GM11168 (cell line): ENCODE results near the gene RIPPLY3.
"Not testable (repeated sequence)": the region's sequence is repeated elsewhere in the genome, so short reads cannot be mapped to it uniquely, and the experiment has no call there.

ENCODE experiments used
- in situ Hi-C: fragments of 300-500 bp; cut with MboI; formaldehyde crosslinking; loops from one replicate; pipeline ENCODE4 v1.12.0; 2022; ENCODE audit warnings: low sequenced_read_pairs; ENCODE audit not compliant: unreplicated experiment

The RIPPLY3 gene

DNA sequence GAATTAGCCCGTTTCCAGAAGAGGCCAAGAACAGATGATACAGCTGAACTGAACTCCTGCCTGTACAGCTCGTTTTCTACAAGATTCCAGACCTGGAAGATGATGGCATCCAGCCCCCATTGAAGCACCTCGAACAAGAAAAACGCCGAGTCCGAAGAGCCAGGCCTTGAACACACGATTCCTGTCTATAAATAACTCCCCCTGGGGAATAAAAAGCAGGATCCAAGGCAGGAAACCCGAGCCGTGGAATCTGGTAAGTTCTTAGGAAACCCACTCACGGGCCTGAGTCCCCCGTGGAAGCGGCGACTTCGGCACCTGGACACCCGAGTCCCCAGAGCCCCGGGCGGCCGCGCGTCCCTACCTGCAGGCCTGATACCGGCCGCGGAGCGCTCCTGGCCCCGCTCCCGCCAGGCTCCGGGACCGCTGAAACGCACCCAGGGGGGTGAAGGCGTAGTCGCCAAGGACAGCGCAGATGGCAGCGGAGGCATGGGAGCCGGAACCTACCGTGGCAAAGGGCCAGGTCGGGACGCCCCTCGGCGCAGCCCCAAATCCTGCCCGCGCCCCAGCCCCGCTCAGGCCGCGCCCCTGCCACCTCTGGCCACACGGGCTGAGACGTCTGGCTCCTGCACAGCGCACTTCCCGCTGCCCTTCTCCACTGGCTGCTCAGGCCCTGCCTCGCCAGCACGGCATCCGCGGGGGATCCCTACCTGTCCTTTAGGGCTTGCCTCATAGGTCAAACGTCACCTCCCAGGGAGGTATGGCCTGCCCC, 26.0 kb upstream of the RIPPLY3 start:
- in situ Hi-C loops: no loop called here

DNA sequence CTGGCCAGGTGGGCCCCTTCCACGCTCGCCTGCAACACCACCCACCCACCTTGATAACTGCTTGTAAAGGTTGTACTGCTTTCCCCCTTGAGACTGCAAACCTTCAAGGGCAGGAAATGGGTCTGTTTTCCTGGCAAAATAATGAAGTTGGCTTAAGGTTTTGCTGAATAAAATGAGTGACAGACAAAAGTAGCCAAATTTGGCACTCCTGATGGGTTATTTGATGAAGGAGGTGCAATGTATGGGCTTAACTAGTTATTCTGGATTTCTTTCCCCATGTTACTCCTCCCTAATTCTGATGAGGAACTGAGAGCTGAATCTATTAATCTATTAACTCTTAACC, 25.5 kb upstream of the RIPPLY3 start:
- in situ Hi-C loops: no loop called here

DNA sequence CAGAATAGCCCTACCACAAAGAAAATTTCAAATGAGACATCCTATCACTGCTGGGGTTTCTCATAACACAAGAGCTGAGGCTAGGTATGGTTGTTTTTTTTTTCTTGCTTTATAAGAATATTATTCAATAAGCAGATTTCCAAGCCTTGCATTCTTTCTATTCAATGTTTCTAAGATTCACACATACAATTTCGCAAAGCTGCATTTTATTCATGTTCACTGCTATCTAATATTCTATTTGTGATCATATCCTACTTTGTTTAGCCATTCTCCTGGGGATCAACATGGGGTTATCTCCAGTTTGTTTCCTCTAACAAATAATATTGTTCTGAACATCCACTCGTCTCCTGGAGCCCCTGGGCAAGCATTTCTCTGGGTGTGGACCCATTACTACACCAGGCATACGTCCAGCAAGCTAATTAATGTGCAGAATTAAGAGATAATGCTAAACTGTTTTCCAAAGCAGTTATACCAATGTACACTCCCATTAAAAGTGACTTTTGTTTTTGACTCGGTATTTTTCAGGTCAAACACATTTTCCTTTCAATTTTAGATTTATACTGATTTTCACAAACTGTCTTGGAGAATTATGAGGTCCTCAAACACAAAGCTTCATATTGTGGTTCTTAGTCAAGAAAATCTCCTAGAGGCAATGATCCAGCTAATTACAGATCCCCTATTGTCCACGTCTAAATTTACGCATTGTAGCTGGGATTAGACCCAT, 24.4 kb upstream of the RIPPLY3 start:
- in situ Hi-C loops: no loop called here

- in situ Hi-C loops: no loop called here
These were observed 20.5 kb upstream of the RIPPLY3 start for GRCh38 chr21:36985751-36986594.

- in situ Hi-C loops: no loop called here
These were observed 18.7 kb upstream of the RIPPLY3 start for GRCh38 chr21:36987845-36988244.

DNA sequence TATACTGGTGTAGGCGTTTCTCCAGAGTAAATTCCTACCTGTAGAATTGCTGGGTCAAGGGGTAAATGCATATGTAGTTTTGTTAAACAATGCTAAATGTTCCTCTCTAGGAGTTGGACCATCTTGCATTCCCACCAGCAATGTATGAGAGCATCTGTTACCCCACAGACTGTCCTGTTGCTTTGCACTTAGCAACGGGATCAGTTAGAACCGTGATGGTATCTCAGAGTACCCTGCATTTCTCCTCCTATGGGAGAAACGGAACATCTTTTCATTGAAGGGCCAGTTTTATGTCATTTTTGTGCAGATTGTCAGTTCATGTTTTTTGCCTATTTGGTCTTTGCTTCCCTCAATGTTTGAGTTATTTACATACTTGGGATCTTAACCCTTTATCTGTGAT, 18.0 kb upstream of the RIPPLY3 start:
- in situ Hi-C loops: no loop called here

DNA sequence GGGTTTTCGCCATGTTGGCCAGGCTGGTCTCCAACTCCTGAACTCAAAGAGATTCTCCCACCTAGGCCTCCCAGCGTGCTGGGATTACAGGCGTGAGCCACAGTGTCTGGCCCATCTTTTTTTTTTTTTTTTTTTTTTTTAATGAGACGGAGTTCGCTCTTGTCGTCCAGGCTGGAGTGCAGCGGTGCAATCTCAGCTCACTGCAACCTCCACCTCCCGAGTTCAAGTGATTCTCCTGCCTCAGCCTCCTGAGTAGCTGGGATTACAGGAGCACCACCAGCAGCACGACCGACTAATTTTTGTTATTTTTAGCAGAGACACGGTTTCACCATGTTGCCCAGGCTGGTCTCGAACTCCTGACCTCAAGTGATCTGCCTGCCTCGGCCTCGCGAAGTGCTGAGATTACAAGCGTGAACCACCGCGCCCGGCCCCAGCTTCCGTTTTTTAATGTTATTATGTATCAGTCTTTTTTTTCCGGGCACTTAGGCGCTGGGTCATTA, 17.3 kb upstream of the RIPPLY3 start:
- in situ Hi-C loops: not testable (repeated sequence)

DNA sequence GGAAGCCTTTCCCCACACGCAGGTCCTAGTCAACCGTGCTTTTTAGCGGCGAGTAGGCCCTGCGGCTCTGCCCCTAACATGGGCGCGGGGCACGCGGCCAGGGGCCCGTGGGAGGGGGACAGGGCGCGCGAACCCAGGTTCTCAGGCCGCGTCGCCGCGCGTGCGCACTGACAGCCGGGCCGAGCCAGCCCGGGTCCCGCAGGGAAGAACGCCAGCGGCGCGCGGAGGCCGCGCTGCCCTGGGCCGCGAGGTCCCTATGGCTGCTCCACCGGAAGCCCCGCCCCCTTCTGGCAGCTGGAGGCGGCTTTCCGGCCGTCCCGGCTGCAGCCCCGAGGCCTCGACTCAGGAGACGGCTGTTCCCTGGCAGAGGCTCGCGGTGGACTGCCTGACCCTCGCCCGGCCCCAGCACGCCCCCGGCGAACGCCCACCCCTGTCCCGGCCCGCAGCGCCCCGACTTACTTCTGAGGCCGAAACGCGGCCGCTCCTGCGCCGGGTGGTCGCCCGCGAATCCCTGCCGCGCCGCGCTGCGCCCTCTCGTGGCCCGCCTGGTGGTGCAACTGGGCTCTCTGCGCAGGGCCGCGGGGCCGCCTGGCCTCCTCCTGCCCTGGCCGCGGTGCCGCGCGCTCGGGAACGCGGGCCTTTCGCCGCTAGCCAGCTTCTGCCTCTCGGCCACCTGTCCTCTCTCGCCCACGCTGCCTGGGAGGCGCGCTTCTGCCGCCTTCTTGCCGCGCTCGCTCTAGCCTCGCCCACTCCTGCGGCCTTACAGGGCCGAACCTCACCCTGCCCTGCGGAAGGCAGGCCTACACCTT, 16.6 kb upstream of the RIPPLY3 start:
- in situ Hi-C loops: no loop called here

DNA sequence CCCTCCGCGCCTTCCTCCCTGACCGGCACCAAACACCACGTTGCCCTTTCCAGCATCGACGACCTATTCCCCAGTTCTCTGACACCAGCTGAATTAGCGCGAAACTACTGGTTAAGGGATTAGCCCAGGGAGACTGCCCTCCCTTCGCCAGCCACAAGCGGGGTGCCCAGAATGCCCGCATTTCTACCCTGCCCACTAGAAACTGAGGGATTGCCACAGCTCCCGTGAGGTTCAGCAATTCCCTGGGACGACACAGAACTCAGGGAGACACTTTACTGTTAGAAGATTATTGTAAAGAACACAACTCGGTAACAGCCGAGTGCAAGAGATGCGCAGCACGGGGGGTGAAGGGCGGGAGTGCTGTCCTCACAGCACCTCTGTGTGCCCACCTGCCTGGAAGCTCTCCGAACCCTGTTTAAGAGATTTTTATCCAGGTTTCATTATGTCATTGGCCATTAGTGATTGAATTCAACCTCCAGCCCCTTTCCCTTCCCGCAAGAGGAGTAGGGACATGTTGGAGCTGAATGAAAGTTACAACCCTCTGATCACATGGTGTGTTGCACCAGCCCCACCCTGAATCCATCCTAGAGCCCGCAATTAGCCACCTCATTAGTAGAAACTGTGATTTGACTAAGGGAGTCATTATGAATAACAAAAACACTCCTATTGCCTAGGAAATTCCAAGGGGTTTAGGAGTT, 15.8 kb upstream of the RIPPLY3 start:
- in situ Hi-C loops: no loop called here

- in situ Hi-C loops: no loop called here
These were observed 13.8 kb upstream of the RIPPLY3 start for GRCh38 chr21:36992671-36993070.

DNA sequence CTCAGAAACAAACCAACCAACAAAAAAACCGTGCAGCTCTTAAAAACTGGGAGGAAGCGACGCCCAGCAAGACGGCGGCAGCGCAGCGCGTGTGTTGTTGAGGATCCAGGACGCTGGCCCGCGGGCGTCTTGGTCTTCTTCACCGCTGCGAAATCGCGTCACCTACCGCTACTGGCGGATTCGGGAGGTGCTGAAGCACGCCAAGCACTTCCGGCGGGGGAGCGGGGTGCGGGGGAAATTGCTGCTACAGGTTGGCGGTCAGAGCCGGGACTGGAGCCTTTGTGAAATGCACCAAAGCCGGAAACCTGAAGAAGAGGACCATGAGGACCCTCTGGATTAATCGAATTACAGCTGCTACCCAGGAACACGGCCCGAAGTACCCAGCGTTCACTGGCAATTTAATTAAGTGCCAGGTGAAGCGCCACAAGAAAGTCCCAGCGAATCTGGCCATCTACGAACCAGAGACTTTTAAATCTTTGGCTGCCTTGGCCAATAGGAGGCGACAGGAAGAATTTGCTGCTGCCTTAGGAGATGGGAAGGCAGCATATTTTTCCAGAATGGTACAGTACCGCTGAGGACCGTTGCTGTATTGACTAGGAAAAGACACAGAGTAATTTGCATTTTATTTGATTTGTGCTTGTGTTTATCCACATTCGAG, 11.9 kb upstream of the RIPPLY3 start:
- in situ Hi-C loops: no loop called here

DNA sequence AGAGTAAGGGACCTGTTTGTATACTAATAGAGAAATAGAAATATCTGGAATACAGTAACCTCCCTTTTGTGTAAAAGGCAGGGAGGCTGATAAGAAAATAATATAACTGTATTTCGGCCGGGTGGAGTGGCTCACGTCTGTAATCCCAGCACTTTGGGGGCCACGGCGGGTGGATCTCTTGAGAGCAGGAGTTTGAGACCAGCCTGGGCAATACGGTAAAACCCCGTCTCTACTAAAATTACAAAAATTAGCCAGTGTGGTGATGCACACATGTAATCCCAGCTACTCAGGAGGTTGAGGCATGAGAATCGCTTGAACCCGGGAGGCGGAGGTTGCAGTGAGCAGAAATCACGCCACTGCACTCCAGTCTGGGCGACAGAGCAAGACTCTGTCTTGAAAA, 11.2 kb upstream of the RIPPLY3 start:
- in situ Hi-C loops: not testable (repeated sequence)

GRCh38 chr21:36999131-36999898, 7.2 kb upstream of the RIPPLY3 start:
- in situ Hi-C loops: no loop called here

GRCh38 chr21:37000381-37000780, 6.1 kb upstream of the RIPPLY3 start:
- in situ Hi-C loops: no loop called here

DNA sequence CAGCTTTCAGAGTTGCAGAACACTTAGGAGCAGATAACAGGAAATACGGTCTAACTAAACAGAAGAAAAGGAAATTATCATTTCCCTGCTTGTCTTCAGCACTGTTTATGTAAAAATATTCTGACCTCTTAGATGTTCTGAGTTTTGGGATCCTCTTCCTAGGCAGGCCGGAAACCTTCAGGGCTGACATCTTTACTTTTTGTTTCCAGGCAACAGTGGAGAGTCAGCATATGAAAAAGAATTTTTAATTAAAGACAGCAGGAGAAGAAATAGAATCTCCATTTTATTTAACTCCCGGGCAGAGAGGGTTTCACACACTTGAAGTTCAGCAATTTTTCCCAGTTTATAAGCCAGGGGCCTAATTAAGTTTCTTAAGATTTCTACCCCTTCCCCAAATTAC, 5.1 kb upstream of the RIPPLY3 start:
- in situ Hi-C loops: no loop called here

DNA sequence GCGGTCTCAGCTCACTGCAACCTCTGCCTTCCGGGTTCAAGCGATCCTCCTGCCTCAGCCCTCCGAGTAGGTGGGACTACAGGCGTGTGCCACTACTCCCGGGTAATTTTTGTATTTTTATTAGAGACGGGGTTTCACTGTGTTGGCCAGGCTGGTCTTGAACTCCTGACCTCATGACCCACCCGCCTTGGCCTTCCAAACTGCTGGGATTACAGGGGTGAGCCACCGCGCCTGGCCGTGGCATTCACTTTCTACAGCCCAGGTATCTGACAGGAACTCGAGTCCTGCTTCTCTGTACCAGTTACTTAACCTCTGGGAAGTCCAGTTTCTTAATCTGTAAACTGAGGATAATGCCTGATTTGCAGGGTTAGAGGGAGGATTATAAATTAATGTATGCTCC, 3.7 kb upstream of the RIPPLY3 start:
- in situ Hi-C loops: not testable (repeated sequence)

DNA sequence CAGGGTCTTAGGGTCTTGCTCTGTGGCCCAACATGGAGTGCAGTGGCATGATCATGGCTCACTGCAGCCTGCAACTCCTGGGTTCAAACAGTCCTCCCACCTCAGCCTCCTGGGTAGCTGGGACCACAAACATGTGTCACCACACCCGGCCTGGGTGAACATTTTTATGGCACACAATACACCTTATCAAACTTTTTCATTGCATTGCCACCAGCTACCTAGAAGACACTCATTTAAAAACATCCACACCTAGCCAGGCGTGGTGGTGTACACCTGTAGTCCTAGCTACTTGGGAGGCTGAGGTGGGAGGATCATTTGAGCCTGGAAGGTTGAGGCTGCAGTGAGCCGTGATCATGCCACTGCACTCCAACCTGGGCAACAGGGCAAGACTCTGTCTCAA, 2.6 kb upstream of the RIPPLY3 start:
- in situ Hi-C loops: not testable (repeated sequence)
